Umbilical cord (tissue), 2 donors: ENCODE data around the gene HSPG2. TPM values are rescaled to one million over a fixed set of nuclear protein-coding genes. Genes with fewer than 3 reads are reported as not detected.
"Not testable (repeated sequence)": the region's sequence is repeated elsewhere in the genome, so short reads cannot be mapped to it uniquely, and the experiment has no call there.

ENCODE experiments used
- DNase-seq: peaks from one replicate; pipeline ENCODE4 v3.0.0-alpha.2; 2015; ENCODE audit warnings: low spot score
- total RNA-seq: library from RNA; depleted of rRNA; stranded (reverse); fragments of >200 nt; gene quantifications from one replicate; pipeline ENCODE4 v1.2.3, GENCODE V29; 2014; ENCODE audit warnings: low replicate concordance; ENCODE audit not compliant: insufficient read depth

The HSPG2 gene
- total RNA-seq, 1 donor from 2014 or later: 604 TPM

DNA sequence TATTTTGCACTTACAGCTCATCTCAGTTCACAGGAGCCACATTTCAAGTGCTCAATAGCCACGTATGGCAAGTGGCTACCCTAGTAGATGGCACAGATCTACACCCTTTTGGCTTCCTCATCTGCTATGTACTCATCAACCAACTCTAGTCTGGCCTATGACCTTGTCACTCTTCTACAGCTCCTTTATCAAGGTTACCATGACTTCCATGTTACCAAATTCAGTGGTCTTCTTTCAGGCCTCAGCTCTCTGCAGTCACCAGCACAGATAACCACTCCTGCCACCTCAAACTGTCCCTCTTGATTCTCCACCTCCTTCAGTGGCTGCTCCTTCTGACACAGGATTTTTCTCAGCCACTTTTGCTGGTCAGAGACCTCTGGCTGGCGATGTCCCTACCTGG is 142.5 kb downstream of the HSPG2 start:
- DNase-seq: no peak

DNA sequence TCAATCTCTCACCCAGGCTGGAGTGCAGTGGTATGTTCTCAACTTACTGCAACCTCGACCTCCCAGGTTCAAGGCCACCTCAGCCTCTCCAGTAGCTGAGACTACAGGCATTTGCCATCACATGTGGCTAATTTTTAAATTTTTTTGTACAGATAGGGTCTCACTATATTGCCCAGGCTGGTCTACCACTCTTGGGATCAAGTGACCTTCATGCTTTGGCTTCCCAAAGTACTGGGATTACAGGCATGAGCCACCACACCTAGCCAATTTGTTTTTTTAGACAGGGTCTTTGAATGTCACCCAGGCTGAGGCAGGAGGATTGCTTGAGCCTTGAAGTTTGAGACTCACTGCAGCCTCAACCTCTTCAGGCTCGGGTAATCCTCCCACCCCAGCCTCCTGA is 144.0 kb downstream of the HSPG2 start:
- DNase-seq: no peak

DNA sequence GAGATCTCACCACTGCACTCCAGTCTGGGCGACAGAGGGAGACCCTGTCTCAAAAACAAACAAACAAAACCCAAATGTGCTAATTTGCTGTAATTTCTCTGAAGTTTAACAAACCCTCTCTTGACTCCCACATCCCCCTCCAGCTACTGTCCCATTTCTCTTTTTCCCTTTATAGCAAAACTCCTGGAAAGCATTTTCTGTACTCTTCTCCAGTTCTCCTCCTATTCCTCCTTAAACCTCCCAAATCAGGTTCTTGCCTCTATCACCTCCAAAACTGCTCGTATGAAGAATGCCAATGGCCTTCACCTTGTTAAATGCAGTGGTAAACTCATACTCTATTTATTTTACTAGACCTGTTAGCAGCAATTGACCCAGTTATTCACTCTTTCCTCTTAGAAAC is 150.5 kb downstream of the HSPG2 start:
- DNase-seq: no peak

DNA sequence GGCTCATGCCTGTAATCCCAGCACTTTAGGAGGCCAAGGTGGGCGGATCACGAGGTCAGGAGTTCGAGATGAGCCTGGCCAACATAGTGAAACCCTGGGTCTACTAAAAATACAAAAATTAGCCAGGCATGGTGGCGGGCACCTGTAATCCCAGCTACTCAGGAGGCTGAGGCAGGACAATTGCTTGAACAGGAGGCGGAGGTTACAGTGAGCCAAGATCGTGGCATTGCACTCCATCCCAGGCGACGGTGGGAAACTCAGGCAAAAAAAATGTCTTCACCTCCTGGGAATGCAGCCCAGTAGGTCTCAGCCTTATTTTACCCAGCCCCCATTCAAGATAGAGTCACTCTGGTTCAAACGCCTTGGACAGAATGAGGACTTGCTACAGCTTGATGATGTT is 151.3 kb downstream of the HSPG2 start:
- DNase-seq: not testable (repeated sequence)

DNA sequence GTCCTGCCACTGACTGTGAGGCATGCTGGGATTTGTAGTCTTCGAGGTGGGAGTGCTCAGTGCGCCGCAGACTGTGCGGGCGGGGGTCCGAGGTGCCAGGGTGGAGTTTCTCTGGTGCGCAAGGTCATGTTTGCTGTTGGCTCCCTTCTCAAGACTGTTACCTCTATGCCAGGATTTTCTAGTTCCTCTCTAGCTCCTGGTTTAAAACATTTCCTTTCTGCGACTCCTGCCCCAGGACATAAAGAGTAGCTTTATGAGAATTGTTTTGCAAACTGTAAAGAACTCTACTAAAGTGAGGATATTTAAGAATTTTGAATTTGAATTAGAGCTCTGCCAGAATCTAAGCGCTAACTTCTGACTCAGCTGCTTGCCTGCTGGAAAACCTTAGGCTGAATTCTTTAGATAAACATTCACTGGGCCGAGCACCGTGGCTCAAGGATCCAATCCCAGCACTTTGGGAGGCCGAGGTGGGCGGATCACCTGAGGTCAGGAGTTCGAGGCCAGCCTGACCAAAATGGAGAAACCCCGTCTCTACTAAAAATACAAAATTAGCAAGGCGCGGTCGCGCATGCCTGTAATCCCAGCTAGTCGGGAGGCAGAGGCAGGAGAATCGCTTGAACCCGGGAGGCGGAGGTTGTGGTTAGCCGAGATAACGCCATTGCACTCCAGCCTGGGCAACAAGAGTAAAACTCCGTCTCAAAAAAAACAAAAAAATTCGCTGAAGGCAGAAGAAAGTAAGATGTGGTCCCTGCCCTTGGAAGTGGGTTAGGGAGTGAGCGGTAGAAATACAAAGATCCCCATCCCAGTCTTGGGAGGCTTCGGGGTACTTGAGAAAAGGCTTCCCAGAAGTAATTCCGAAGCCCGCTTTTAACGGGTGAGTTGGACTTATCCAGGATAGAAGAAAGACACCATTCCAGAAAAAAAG is 153.2 kb downstream of the HSPG2 start:
- no peak for DNase-seq

DNA sequence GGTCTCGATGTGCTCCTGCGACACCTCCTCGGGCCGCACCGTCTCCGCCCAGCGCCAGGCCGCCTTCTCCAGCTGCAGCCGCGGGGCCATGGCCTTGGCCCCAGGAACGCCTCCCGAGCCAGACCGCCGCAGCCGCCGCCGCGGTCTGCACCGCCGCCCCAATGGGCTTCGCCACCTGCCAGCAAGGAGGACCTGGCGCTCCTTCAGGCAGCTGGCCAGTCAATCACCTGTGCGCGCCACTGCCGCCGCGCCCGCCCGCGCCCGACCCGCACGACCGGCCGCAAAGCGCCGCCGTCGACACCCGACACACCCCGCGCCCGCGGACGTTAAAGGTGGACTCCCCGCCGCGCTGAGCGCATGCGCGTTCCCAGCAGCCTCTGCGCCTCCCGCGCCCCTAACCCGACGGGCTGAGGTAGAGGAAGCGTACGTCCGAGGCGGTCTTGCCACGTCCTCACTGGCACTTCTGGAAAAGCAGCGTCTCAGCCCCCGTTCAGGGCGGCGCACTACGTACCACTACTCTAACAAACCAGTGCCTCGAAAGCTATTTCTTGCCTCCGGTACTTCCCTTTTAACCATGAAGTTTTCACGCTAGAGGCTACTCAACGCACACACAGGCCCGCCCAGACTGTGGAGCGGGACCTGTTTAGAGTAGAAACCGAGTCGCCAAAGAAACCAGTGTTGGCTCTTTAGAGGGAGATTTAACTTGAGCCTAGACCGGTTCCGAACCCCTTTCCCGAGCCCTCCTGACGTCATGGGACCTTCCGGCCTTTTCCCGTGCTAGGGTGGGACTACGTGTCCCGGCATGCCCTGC is 154.0 kb downstream of the HSPG2 start, which contains the start of gene USP48:
Gene USP48 (minus strand): TSS at position 282 of the 811 bp plus-strand sequence. CDS start 192 bp downstream, at position 90.
- DNase-seq: peak; percentile 99

DNA sequence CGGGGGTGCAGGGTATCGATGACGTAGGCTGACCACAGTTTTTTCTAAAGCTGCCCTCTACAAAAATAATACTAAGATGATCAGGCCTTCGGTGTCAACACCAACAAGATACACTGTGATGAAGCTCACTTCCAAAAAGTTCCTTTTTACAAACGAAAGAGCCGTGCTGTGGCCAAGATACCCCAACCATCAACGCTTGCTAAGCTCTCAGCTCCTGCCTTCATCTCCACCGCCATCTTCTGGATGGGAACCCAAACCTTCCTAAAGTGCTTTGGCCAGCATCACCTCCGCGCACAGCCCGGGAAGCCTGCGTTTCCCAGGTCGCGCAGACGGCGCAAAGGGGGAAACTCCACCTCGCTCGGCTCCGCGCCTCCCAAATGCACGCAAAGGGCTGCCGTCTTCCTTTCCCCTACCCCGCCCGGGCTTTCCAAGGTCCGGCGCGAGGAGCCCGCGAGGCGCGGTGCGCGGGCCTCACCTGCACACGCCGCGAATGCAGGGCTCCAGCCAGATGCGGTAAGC is 154.7 kb downstream of the HSPG2 start:
- peak; percentile 58 for DNase-seq

DNA sequence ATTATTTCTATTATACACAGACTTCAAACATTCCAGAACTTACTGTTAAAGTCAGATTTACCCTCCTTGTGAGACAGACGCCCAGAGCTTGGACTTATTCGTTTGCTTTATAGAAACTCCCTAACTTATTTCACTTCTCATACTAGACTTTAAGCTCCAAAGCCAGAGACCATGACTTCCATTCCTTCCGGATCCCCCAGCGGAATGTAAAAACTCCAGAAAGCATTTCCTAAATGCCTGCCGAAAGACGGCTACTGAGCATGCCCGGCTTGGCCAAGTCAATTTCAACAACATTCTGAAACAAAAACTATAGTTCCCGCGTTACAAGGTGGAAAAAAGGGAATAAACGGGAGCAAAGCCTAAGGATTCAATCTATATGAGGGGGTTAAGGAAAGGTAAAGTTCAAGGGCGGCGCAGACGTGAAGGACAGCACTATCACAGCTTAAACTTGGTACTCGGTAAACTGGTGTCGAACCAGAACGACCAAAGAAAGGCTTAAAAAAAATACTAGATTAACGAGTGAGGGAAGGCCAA is 155.2 kb downstream of the HSPG2 start:
- DNase-seq: peak; percentile 79

DNA sequence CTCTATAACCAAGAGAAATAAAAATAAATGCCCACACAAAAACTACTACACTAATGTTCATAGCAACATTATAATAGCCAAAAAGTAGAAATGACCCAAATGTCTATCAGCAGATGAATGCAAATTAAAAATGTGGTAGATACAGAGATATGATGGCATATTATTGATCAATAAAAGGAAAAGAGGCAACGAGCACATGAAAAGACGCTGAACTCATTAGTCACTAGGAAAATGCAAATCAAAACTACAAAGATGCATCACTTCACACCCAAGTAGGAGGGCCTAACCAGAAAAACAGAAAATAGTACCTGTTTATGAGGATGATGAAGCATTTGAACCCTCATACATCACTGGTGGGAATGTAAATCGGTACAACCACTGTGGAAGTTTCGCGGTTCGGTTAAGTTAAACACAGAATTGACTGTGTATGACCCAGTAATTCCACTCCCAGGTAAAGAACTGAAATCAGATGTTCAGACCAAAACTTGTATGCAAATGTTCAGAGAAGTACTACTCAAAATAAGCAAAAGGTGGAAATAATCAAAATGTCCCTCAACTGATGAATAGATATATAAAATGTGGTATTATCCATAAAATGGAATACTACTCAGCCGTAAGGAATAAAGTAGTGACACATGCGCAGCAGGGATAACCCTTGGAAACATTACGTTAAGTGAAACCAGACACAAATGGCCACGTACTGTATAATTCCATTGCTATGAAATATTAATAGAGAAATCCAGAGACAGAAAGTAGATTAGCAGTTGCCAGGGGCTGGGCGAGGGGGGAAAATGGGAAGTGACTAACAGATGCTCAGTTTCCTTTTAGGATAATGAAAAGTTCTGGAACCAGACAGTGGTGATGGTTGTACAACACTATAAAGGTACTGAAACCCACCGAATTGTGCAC is 157.2 kb downstream of the HSPG2 start:
- peak; percentile 11 for DNase-seq

DNA sequence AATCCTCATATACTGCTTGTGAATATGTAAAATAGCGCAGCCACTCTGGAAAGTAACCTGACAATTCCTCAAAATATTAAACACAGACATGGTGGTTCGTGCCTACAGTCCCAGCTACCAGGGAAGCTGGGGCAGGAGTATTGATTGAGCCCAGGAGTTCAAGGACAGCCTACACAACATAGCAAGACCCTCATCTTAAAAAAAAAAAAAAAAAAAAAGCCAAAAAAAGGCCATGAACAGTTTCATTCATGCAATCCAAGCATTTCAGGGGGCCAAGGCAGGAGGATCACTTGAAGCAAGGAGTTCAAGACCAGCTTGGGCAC is 158.7 kb downstream of the HSPG2 start:
- DNase-seq: no peak

DNA sequence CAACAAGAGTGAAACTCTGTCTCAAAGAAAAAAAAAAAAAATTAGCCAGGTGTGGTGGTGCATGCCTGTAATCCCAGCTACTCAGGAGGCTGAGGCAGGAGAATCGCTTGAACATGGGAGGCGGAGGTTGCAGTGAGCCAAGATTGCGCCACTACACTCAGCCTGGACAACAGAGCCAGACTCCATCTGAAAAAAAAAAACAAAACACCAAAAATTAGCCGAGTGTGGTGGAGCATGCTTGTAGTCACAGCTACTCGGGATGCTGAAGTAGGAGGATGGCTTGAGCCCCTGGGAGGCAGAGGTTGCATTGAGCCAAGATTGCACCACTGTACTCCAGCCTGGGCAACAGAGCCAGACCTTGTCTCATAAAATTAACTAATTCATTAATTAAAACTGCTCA is 160.2 kb downstream of the HSPG2 start:
- not testable (repeated sequence) for DNase-seq

DNA sequence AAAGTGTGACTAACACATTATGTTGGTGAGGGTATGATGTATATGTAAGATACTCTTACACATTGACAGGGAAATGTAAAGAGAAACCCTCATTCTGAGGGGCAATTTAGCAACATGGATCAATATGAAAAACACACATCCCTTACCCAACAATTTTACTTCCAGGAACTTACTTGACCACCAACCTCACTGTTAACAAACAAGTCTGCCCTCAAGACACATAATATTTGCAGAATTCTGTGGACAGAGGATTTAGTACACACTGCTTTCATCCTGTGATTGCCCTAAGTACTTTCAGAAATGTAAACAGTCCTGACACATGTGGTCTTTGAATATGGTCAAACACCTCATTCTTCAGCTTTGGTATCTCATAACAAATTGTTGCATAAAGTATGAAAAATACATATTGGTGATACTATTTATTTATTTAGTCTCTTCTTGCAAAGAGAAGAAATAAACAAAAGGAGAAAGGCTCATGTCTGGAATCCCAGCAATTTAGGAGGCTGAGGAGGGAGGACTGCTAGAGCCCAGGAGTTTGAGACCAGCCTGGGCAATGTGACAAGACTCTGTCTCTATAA is 161.0 kb downstream of the HSPG2 start:
- no peak for DNase-seq

DNA sequence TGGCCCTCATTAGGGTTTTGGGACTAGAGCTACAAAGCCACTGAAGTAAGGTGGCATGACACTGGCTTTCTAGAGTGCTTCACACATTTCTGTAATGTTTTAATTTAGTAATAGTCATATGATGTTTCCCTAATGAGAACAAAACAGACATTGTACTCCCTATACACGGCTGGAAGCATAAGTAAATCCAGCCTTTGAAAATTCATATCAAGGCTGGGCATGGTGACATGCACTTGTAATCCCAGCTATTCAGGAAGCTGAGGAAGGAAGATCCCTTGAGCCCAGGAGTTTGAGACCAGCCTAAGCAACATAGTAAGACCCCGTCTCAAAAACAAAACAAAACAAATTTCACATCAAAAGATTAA is 161.6 kb downstream of the HSPG2 start:
- DNase-seq: no peak

DNA sequence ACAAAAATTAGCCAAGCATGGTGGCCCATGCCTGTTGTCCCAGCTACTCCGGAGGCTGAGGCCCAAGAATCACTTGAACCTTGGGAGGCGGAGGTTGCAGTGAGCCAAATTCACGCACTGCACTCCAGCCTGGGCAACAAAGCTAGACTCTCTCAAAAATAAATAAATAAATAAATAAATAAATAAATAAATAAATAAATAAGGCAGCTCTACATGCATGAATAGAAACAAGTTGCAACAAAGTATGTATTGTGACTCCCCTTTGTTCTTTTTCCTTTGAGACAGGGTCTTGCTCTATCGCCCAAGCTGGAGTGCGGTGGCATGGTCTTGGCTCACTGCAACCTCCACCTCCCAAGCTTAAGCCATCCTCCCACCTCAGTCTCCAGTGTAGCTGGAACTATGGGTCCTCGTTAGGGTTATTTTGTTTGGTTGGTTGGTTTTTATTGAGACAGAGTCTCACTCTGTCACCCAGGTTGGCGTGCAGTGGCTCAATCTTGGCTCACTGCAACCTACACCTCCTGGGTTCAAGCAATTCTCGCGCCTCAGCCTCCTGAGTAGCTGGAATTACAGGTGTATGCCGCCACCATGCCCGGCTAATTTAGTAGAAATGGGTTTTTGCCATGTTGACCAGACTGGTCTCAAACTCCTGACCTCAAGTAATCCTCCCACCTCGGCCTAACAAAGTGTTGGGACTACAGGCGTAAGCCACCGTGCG is 162.1 kb downstream of the HSPG2 start:
- DNase-seq: no peak

DNA sequence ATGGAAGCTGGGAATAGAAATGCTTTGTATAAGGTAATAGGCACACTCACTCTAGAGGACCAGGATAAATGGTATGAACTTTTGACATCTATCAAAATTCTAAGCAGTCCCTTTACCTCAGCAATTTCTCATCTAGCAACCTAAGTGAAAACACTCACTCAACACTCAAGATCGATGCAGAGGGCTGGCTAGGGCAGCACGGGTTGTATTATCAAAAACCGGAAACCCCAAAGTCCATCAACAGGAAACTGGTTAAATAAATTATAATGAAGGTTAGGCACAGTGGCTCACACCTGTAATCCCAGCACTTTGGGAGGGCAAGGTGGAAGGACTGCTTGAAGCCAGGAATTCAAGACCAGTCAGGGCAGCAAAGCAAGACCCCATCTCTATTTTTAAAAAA is 163.5 kb downstream of the HSPG2 start:
- no peak for DNase-seq

Other genes with a start within 250 kb of the HSPG2 start
- 74.6 TPM for gene USP48, start 154.2 kb downstream of the HSPG2 start, total RNA-seq
- 2.2 TPM for gene LDLRAD2, start 125.0 kb downstream of the HSPG2 start, total RNA-seq
- gene CELA3B, start 39.7 kb upstream of the HSPG2 start, total RNA-seq: not detected
- not detected for gene CELA3A, start 64.3 kb upstream of the HSPG2 start, total RNA-seq
- gene CDC42, start 115.4 kb upstream of the HSPG2 start, total RNA-seq: 412 TPM
- gene WNT4, start 205.8 kb upstream of the HSPG2 start, total RNA-seq: 14.0 TPM